Chondrocyte (in vitro differentiated cells): Measurements from ENCODE around the gene NXPH3. TPM values are rescaled to one million over a fixed set of nuclear protein-coding genes. Genes with fewer than 3 reads are reported as not detected.

Experiments used
- DNase-seq: peaks from one replicate; pipeline ENCODE4 v3.0.0; 2021; ENCODE audit warnings: mixed read lengths, low spot score
- H3K27ac Mint-ChIP-seq: one replicate; pipeline ENCODE4 v1.8.0; 2021; ENCODE audit warnings: mild to moderate bottlenecking, moderate library complexity, mixed read lengths; ENCODE audit not compliant: unreplicated experiment
- H3K27me3 Mint-ChIP-seq: 2 replicates; pipeline ENCODE4 v1.8.0; 2021; ENCODE audit warnings: low read depth, mixed read lengths
- H3K36me3 Mint-ChIP-seq: 2 replicates; pipeline ENCODE4 v1.8.0; 2021; ENCODE audit warnings: low read depth, mixed read lengths
- H3K4me1 Mint-ChIP-seq: 2 replicates; pipeline ENCODE4 v1.8.0; 2021; ENCODE audit warnings: low read depth, mild to moderate bottlenecking, mixed read lengths
- H3K4me3 Mint-ChIP-seq: one replicate; pipeline ENCODE4 v1.8.0; 2021; ENCODE audit warnings: mild to moderate bottlenecking, moderate library complexity, mixed read lengths; ENCODE audit not compliant: unreplicated experiment
- H3K9me3 Mint-ChIP-seq: 2 replicates; pipeline ENCODE4 v1.8.0; 2021; ENCODE audit warnings: low read depth, mixed read lengths
- CTCF ChIP-seq: fragments of 200-600 bp; sonication (generic); IDR thresholded peaks from 2 replicates; pipeline ENCODE4 v1.5.0; 2021; ENCODE audit warnings: antibody characterized with exemption, mild to moderate bottlenecking, moderate library complexity
- total RNA-seq: library from RNA; stranded (reverse); gene quantifications from 3 replicates; pipeline ENCODE4 v1.2.1, GENCODE V29; 2021

The NXPH3 gene
- total RNA-seq, 1 donor from 2014 or later = 4.5 TPM

- Mint-ChIP-seq H3K36me3 (peaks cover 24% of the 10 kb centered on the region), H3K4me3 (no peak overlapping the region), H3K27me3 (no peaks in the 10 kb centered on the region), H3K9me3 (no peaks in the 10 kb centered on the region), H3K4me1 (peaks cover 11% of the 10 kb centered on the region), H3K27ac (no peak overlapping the region)
- no peak for DNase-seq
- no peak for TF ChIP-seq CTCF
Observed at GRCh38 chr17:49621946-49622529, 46.4 kb downstream of the NXPH3 start.

DNA sequence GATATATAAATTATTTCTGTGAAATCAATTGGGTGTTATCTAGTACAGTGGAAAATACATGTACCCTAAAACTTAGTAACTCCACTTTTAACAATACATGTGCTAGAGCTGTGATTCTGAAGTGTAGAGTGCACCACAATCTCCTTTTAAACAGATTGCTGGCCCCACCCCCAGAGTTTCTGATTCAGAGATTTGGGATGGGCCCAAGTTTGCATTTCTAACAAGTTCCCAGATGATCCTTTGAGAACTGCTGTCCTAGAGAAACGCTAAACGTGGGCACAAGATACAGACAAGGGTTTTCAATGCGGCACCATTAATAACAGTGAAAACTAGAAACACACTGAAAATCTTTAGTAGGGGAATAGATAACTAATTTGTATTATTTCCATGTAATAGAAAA, 49.2 kb downstream of the NXPH3 start:
- no peaks in the 10 kb centered on the region for H3K27me3 Mint-ChIP-seq
- TF ChIP-seq CTCF = no peak
- no peak overlapping the region for H3K4me3 Mint-ChIP-seq
- peaks cover 11% of the 10 kb centered on the region for H3K36me3 Mint-ChIP-seq
- no peak for DNase-seq
- H3K4me1 Mint-ChIP-seq = peaks cover 36% of the 10 kb centered on the region
- H3K9me3 Mint-ChIP-seq = no peaks in the 10 kb centered on the region
- H3K27ac Mint-ChIP-seq = peak overlapping the region; percentile 36

GRCh38 chr17:49629447-49629846, 53.8 kb downstream of the NXPH3 start:
- TF ChIP-seq CTCF = no peak
- no peaks in the 10 kb centered on the region for H3K27me3 Mint-ChIP-seq
- no peak overlapping the region for H3K27ac Mint-ChIP-seq
- no peaks in the 10 kb centered on the region for H3K9me3 Mint-ChIP-seq
- no peak for DNase-seq
- peaks cover 70% of the 10 kb centered on the region for H3K4me1 Mint-ChIP-seq
- no peaks in the 10 kb centered on the region for H3K36me3 Mint-ChIP-seq
- no peak overlapping the region for H3K4me3 Mint-ChIP-seq

GRCh38 chr17:49630113-49630900, 54.6 kb downstream of the NXPH3 start:
- no peak for DNase-seq
- Mint-ChIP-seq H3K4me3 (no peak overlapping the region), H3K36me3 (no peaks in the 10 kb centered on the region), H3K4me1 (peaks cover 75% of the 10 kb centered on the region), H3K9me3 (no peaks in the 10 kb centered on the region), H3K27ac (peak overlapping the region; percentile 46), H3K27me3 (no peaks in the 10 kb centered on the region)
- no peak for TF ChIP-seq CTCF

DNA sequence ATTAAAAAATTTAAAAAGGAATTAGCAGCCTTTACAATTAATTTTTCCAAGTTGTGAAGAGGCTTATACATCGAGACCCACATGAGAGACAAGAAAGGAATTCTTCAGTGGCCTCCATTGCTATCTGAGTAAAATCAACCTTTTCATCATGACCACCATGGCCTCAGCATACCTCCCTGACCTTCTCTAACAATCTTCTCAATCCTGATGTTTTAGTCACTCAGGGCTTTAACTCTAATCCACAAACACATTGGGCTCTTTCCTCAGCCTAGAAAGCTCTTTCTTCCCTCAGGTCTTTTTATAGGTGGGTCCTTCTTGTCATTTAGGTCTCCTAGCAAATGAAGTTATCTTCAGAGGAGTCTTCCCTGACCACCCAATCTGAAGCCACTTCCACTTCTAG, 55.8 kb downstream of the NXPH3 start:
- Mint-ChIP-seq H3K9me3 (no peaks in the 10 kb centered on the region), H3K27me3 (no peaks in the 10 kb centered on the region), H3K4me3 (no peak overlapping the region), H3K27ac (peak overlapping the region; percentile 88), H3K4me1 (peaks cover 85% of the 10 kb centered on the region), H3K36me3 (no peaks in the 10 kb centered on the region)
- DNase-seq = no peak
- TF ChIP-seq CTCF = no peak

Other genes starting within 250 kb of the NXPH3 start
- gene ZNF652, start 213.6 kb upstream of the NXPH3 start, total RNA-seq = 45.0 to 59.3 TPM (median 48.0 TPM) in 3 replicates
- gene PHB1, start 161.0 kb upstream of the NXPH3 start, total RNA-seq = 108 to 129 TPM (median 114 TPM) in 3 replicates
- 1.7 to 4.4 TPM (median 1.8 TPM) in 3 replicates for gene NGFR, start 80.6 kb upstream of the NXPH3 start, total RNA-seq
- gene SPOP, start 102.2 kb downstream of the NXPH3 start, total RNA-seq = 62.9 to 69.6 TPM (median 63.8 TPM) in 3 replicates
- gene SLC35B1, start 132.1 kb downstream of the NXPH3 start, total RNA-seq = 45.2 to 62.8 TPM (median 45.3 TPM) in 3 replicates
- gene FAM117A, start 188.3 kb downstream of the NXPH3 start, total RNA-seq = 3.1 to 3.4 TPM (median 3.3 TPM) in 3 replicates
- gene KAT7, start 212.8 kb downstream of the NXPH3 start, total RNA-seq = 32.0 to 42.8 TPM (median 33.1 TPM) in 3 replicates